Measurements from ENCODE around the gene UBE2U.

UBE2U gene

DNA sequence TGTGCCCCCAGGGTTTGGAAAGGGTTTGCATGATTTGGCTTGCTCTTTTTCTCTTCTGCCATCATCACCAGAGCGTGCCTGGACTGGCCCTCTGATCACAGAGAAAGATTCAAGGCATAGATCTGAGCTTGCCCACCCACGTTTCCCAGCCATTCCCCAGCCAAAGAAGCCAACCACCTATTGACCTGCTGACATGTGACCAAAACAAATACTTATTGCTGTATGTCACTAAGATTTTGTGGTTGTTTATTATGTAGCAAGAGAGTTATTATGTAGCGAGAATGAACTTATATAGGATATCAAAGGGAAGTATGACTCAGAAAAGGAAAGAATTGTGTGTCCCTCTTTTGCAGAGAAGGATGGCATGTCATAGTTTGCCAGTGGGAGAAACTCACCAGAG lies 59.9 kb downstream of the UBE2U start:
- no peaks in the 10 kb centered on the region for H3K36me3 ChIP-seq (ENCODE audit: insufficient read depth, low read length)
- H3K27ac ChIP-seq (ENCODE audit: low read depth, low read length): no peak overlapping the region
- WGBS: 92% methylated on average over 3 of the region's 3 CpGs
- H3K9ac ChIP-seq (ENCODE audit: low read depth, low read length): no peak overlapping the region
- H3K9me3 ChIP-seq (ENCODE audit: insufficient read depth, low read depth, low read length): no peaks in the 10 kb centered on the region
- H3K4me3 ChIP-seq (ENCODE audit: low read length): no peak overlapping the region
- H3K4me1 ChIP-seq (ENCODE audit: insufficient read depth, low read length): no peaks in the 10 kb centered on the region
- no peaks in the 10 kb centered on the region for H3K27me3 ChIP-seq (ENCODE audit: insufficient read depth, low read length)

GRCh38 chr1:64263856-64264255 lies 60.4 kb downstream of the UBE2U start:
- Histone ChIP-seq H3K27ac (ENCODE audit: low read depth, low read length) (no peak overlapping the region), H3K9ac (ENCODE audit: low read depth, low read length) (no peak overlapping the region), H3K9me3 (ENCODE audit: insufficient read depth, low read depth, low read length) (no peaks in the 10 kb centered on the region), H3K4me3 (ENCODE audit: low read length) (no peak overlapping the region), H3K27me3 (ENCODE audit: insufficient read depth, low read length) (no peaks in the 10 kb centered on the region), H3K36me3 (ENCODE audit: insufficient read depth, low read length) (no peaks in the 10 kb centered on the region), H3K4me1 (ENCODE audit: insufficient read depth, low read length) (no peaks in the 10 kb centered on the region)
- WGBS: 85% methylated on average over 2 of the region's 2 CpGs

- H3K9me3 ChIP-seq (ENCODE audit: insufficient read depth, low read depth, low read length): no peaks in the 10 kb centered on the region
- no peak overlapping the region for H3K4me3 ChIP-seq (ENCODE audit: low read length)
- no peak overlapping the region for H3K9ac ChIP-seq (ENCODE audit: low read depth, low read length)
- no peaks in the 10 kb centered on the region for H3K27me3 ChIP-seq (ENCODE audit: insufficient read depth, low read length)
- peaks cover 4% of the 10 kb centered on the region for H3K4me1 ChIP-seq (ENCODE audit: insufficient read depth, low read length)
- no peaks in the 10 kb centered on the region for H3K36me3 ChIP-seq (ENCODE audit: insufficient read depth, low read length)
- H3K27ac ChIP-seq (ENCODE audit: low read depth, low read length): no peak overlapping the region
- 88% methylated on average over 1 of the region's 2 CpGs for WGBS
Observed at GRCh38 chr1:64265141-64265540, 61.7 kb downstream of the UBE2U start.

- no peak overlapping the region for H3K9ac ChIP-seq (ENCODE audit: low read depth, low read length)
- H3K27me3 ChIP-seq (ENCODE audit: insufficient read depth, low read length): no peaks in the 10 kb centered on the region
- no peak overlapping the region for H3K4me3 ChIP-seq (ENCODE audit: low read length)
- 94% methylated on average over 2 of the region's 2 CpGs for WGBS
- no peaks in the 10 kb centered on the region for H3K9me3 ChIP-seq (ENCODE audit: insufficient read depth, low read depth, low read length)
- no peaks in the 10 kb centered on the region for H3K36me3 ChIP-seq (ENCODE audit: insufficient read depth, low read length)
- H3K27ac ChIP-seq (ENCODE audit: low read depth, low read length): no peak overlapping the region
- H3K4me1 ChIP-seq (ENCODE audit: insufficient read depth, low read length): peaks cover 4% of the 10 kb centered on the region
Observed at GRCh38 chr1:64266991-64267390, 63.6 kb downstream of the UBE2U start.

- H3K36me3 ChIP-seq (ENCODE audit: insufficient read depth, low read length): no peaks in the 10 kb centered on the region
- H3K27ac ChIP-seq (ENCODE audit: low read depth, low read length): no peak overlapping the region
- 69% methylated on average over 22 of the region's 23 CpGs for WGBS
- peaks cover 13% of the 10 kb centered on the region for H3K9me3 ChIP-seq (ENCODE audit: insufficient read depth, low read depth, low read length)
- no peaks in the 10 kb centered on the region for H3K27me3 ChIP-seq (ENCODE audit: insufficient read depth, low read length)
- no peak overlapping the region for H3K9ac ChIP-seq (ENCODE audit: low read depth, low read length)
- no peak overlapping the region for H3K4me3 ChIP-seq (ENCODE audit: low read length)
- peaks cover 4% of the 10 kb centered on the region for H3K4me1 ChIP-seq (ENCODE audit: insufficient read depth, low read length)
Observed at GRCh38 chr1:64268653-64269557, 65.5 kb downstream of the UBE2U start.

- Histone ChIP-seq H3K27ac (ENCODE audit: low read depth, low read length) (no peak overlapping the region), H3K27me3 (ENCODE audit: insufficient read depth, low read length) (no peaks in the 10 kb centered on the region), H3K36me3 (ENCODE audit: insufficient read depth, low read length) (no peaks in the 10 kb centered on the region), H3K4me3 (ENCODE audit: low read length) (no peak overlapping the region), H3K9ac (ENCODE audit: low read depth, low read length) (no peak overlapping the region), H3K4me1 (ENCODE audit: insufficient read depth, low read length) (peaks cover 4% of the 10 kb centered on the region), H3K9me3 (ENCODE audit: insufficient read depth, low read depth, low read length) (peaks cover 13% of the 10 kb centered on the region)
- no CpG with 5 or more reads among the region's 1 CpG for WGBS
Observed at GRCh38 chr1:64269558-64269884, 66.1 kb downstream of the UBE2U start.

- WGBS: 93% methylated on average over 4 of the region's 4 CpGs
Observed at GRCh38 chr1:64280001-64280400, 76.6 kb downstream of the UBE2U start.

DNA sequence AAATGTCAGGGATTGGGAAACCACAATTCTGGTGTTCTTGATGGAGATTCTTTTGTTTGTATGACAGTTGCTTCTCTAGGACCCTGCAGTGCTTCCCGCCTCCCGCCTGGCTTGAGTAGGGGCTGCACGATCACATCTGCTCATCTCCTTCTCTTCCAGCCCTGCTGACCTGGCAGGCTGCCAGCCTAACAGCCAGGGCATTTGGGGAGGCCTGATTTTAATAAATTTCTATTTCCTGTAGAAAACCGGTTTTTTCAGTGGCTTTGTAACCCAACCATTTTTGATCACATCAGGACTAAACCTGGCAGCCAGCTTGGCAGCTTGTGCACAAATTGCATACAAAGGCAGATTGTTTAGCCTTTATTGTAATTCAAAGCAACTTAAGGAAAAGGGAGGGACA lies 78.9 kb downstream of the UBE2U start:
- no peak overlapping the region for H3K27ac ChIP-seq (ENCODE audit: low read depth, low read length)
- H3K9me3 ChIP-seq (ENCODE audit: insufficient read depth, low read depth, low read length): no peaks in the 10 kb centered on the region
- no peak overlapping the region for H3K9ac ChIP-seq (ENCODE audit: low read depth, low read length)
- H3K4me1 ChIP-seq (ENCODE audit: insufficient read depth, low read length): peaks cover 7% of the 10 kb centered on the region
- no peaks in the 10 kb centered on the region for H3K27me3 ChIP-seq (ENCODE audit: insufficient read depth, low read length)
- 48% methylated on average over 4 of the region's 4 CpGs for WGBS
- H3K4me3 ChIP-seq (ENCODE audit: low read length): no peak overlapping the region
- H3K36me3 ChIP-seq (ENCODE audit: insufficient read depth, low read length): no peaks in the 10 kb centered on the region

More at GRCh38 chr1:64280001-64280400, 76.6 kb downstream of the UBE2U start:
- no peak overlapping the region for H3K4me3 ChIP-seq (ENCODE audit: low read length)
- no peaks in the 10 kb centered on the region for H3K27me3 ChIP-seq (ENCODE audit: insufficient read depth, low read length)
- peaks cover 7% of the 10 kb centered on the region for H3K4me1 ChIP-seq (ENCODE audit: insufficient read depth, low read length)
- H3K36me3 ChIP-seq (ENCODE audit: insufficient read depth, low read length): no peaks in the 10 kb centered on the region
- H3K27ac ChIP-seq (ENCODE audit: low read depth, low read length): no peak overlapping the region
- H3K9me3 ChIP-seq (ENCODE audit: insufficient read depth, low read depth, low read length): no peaks in the 10 kb centered on the region
- H3K9ac ChIP-seq (ENCODE audit: low read depth, low read length): no peak overlapping the region

DNA sequence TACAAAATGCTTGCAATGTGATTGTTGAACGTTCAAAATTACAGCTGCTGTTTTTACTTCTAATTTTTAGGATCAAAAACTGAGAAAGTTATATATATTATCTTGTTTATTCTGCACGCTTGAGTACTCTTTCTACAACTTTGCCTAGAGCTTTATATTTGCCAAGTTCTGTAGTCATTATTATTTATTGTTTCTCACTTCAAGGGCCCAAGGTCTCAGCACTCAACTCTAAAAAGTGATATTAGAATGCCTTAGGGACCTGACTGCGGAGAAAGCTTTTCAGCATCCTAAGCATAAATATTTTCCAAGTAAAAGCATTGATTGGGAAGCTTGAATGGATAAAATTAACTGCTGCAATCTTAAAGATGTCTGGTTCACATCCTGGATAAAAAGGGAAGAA lies 83.6 kb downstream of the UBE2U start:
- 92% methylated on average over 2 of the region's 3 CpGs for WGBS
- Histone ChIP-seq H3K36me3 (ENCODE audit: insufficient read depth, low read length) (no peaks in the 10 kb centered on the region), H3K27me3 (ENCODE audit: insufficient read depth, low read length) (no peaks in the 10 kb centered on the region), H3K4me1 (ENCODE audit: insufficient read depth, low read length) (peaks cover 7% of the 10 kb centered on the region), H3K4me3 (ENCODE audit: low read length) (no peak overlapping the region), H3K27ac (ENCODE audit: low read depth, low read length) (no peak overlapping the region), H3K9me3 (ENCODE audit: insufficient read depth, low read depth, low read length) (no peaks in the 10 kb centered on the region), H3K9ac (ENCODE audit: low read depth, low read length) (no peak overlapping the region)

GRCh38 chr1:64290420-64290819 lies 87.0 kb downstream of the UBE2U start:
- Histone ChIP-seq H3K4me1 (ENCODE audit: insufficient read depth, low read length) (no peaks in the 10 kb centered on the region), H3K4me3 (ENCODE audit: low read length) (no peak overlapping the region), H3K9ac (ENCODE audit: low read depth, low read length) (no peak overlapping the region), H3K27me3 (ENCODE audit: insufficient read depth, low read length) (no peaks in the 10 kb centered on the region), H3K27ac (ENCODE audit: low read depth, low read length) (no peak overlapping the region), H3K9me3 (ENCODE audit: insufficient read depth, low read depth, low read length) (no peaks in the 10 kb centered on the region), H3K36me3 (ENCODE audit: insufficient read depth, low read length) (no peaks in the 10 kb centered on the region)
- 100% methylated on average over 1 of the region's 1 CpG for WGBS

DNA sequence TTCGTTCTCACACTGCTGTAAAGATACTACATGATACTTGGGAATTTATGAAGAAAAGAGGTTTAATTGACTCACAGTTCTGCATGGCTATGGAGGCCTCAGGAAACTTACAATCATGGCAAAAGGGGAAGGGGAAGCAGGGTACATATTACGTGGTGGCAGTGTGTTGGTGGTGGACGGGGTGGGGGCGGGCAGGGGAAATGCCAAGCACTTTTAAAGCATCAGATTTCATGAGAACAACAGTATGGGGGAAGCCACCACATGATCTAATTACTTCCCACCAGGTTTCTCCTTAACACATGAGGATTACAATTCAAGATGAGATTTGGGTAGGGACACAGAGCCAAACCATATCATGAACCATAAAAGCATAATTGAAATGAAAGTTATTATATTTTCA lies 88.5 kb downstream of the UBE2U start:
- no peaks in the 10 kb centered on the region for H3K27me3 ChIP-seq (ENCODE audit: insufficient read depth, low read length)
- 90% methylated on average over 4 of the region's 4 CpGs for WGBS

DNA sequence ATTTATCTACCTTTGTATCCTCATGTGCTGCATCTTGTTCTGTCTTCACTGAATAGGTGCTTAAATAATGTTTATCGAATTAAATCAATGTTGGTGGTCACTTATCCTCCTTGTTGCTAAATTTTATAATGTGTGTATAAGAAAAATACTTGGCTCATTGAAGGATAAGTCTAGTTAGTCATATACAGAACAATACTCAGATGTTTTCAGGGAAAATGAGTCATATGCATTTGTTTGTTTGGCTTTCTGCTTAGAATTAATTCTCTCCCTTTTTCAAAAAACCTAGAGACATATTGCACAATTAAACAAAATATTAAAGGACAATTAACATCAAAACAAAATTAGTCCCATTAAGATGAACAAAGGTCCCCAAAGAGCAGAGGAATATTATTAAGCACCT lies 89.0 kb downstream of the UBE2U start:
- no peaks in the 10 kb centered on the region for H3K9me3 ChIP-seq (ENCODE audit: insufficient read depth, low read depth, low read length)
- no peak overlapping the region for H3K9ac ChIP-seq (ENCODE audit: low read depth, low read length)
- 100% methylated on average over 1 of the region's 1 CpG for WGBS
- no peaks in the 10 kb centered on the region for H3K27me3 ChIP-seq (ENCODE audit: insufficient read depth, low read length)
- no peaks in the 10 kb centered on the region for H3K36me3 ChIP-seq (ENCODE audit: insufficient read depth, low read length)
- no peak overlapping the region for H3K27ac ChIP-seq (ENCODE audit: low read depth, low read length)
- H3K4me1 ChIP-seq (ENCODE audit: insufficient read depth, low read length): no peaks in the 10 kb centered on the region
- H3K4me3 ChIP-seq (ENCODE audit: low read length): no peak overlapping the region

More for the DNA sequence above, 88.5 kb downstream of the UBE2U start:
- H3K9ac ChIP-seq (ENCODE audit: low read depth, low read length): no peak overlapping the region
- H3K4me3 ChIP-seq (ENCODE audit: low read length): no peak overlapping the region
- no peaks in the 10 kb centered on the region for H3K9me3 ChIP-seq (ENCODE audit: insufficient read depth, low read depth, low read length)
- no peaks in the 10 kb centered on the region for H3K4me1 ChIP-seq (ENCODE audit: insufficient read depth, low read length)
- no peaks in the 10 kb centered on the region for H3K36me3 ChIP-seq (ENCODE audit: insufficient read depth, low read length)
- H3K27ac ChIP-seq (ENCODE audit: low read depth, low read length): no peak overlapping the region

All from HUES64 (cell line).